ENCODE data around the gene RBX1. TPM values are rescaled to one million over a fixed set of nuclear protein-coding genes. Genes with fewer than 3 reads are reported as not detected.

RBX1 gene
- total RNA-seq, 6 experiments from 2014 or later: 69.2 to 77.3 (median 73.0) TPM

DNA sequence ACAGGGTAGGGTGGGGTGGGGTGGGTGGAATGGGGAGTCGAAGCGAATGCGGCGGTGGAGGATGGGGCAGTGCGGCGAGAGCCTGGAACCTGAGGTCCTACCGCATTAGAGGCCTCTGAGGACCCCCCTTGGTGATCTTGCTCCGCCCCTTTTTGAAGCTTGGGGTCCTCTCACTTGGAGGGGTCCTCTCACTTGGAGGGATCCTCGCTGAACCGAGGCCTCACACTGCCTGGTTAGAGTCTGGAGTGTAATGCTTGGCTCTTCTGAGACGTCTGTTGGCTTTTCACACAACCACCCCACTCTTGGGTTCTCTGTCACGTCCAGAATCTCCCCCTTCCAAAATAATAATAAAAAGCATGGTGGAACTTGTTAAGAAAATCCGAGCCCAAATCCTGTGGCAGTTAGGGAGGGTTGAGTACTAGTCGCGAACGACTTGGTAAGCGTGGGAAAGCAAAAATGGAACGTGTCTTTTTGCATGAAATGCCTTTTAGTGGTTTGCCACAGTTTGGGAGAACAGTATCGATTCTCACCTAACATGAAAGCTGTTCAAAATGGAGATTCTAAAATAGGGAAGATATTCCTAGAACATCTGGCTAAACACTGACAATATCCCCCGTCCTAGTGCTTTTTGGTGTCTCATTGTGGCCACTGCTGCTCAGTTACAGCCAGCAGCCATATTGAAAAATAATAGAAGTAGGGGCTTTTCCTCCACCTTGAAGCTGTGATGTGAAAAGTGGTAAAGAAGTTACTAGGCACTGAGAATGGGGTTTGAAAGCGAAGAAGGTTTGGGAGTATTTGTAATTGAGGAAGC, 822 bp downstream of the RBX1 start:
- TF ChIP-seq, protein P1, sequence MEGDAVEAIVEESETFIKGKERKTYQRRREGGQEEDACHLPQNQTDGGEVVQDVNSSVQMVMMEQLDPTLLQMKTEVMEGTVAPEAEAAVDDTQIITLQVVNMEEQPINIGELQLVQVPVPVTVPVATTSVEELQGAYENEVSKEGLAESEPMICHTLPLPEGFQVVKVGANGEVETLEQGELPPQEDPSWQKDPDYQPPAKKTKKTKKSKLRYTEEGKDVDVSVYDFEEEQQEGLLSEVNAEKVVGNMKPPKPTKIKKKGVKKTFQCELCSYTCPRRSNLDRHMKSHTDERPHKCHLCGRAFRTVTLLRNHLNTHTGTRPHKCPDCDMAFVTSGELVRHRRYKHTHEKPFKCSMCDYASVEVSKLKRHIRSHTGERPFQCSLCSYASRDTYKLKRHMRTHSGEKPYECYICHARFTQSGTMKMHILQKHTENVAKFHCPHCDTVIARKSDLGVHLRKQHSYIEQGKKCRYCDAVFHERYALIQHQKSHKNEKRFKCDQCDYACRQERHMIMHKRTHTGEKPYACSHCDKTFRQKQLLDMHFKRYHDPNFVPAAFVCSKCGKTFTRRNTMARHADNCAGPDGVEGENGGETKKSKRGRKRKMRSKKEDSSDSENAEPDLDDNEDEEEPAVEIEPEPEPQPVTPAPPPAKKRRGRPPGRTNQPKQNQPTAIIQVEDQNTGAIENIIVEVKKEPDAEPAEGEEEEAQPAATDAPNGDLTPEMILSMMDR (IDR thresholded peaks at IDR 0.05): no peak
- Mint-ChIP-seq H3K36me3 (ENCODE audit: low read depth) (peaks cover 14% of the 10 kb centered on the region), H3K27ac (peak overlapping the region; percentile 99)

DNA sequence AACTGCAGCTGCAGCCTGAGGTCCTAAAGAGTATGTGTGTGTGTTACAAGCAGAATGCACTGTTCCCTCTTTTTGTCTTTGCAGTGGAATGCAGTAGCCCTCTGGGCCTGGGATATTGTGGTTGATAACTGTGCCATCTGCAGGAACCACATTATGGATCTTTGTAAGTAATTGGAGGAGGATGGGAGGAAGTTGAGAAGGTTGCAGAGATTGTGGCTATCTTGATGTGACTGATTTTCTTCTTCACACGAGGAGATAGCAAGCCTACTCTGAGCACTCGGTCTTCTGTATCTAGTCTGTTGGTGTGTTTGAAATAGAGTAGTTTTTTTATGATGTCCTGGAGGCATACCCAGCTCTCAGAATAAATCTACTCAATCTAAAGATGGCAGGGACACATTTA, 2.3 kb downstream of the RBX1 start:
- Mint-ChIP-seq H3K36me3 (ENCODE audit: low read depth) (peaks cover 20% of the 10 kb centered on the region), H3K27ac (peak overlapping the region; percentile 53), H3K4me3 (peak overlapping the region; percentile 100), H3K4me1 (ENCODE audit: low read depth) (peaks cover 38% of the 10 kb centered on the region), H3K27me3 (ENCODE audit: insufficient read depth) (peaks cover 5% of the 10 kb centered on the region; the same call in 1 of the 2 replicates), H3K9me3 (no peaks in the 10 kb centered on the region)
- TF ChIP-seq, protein P1 (IDR thresholded peaks at IDR 0.05): no peak
- DNase-seq: peak; percentile 10

More for the DNA sequence above, 822 bp downstream of the RBX1 start:
- DNase-seq: peak; percentile 6
- H3K9me3 Mint-ChIP-seq: no peaks in the 10 kb centered on the region
- peak overlapping the region; percentile 100 for H3K4me3 Mint-ChIP-seq
- H3K27me3 Mint-ChIP-seq (ENCODE audit: insufficient read depth): peaks cover 5% of the 10 kb centered on the region; the same call in 1 of the 2 replicates
- peaks cover 38% of the 10 kb centered on the region for H3K4me1 Mint-ChIP-seq (ENCODE audit: low read depth)

DNA sequence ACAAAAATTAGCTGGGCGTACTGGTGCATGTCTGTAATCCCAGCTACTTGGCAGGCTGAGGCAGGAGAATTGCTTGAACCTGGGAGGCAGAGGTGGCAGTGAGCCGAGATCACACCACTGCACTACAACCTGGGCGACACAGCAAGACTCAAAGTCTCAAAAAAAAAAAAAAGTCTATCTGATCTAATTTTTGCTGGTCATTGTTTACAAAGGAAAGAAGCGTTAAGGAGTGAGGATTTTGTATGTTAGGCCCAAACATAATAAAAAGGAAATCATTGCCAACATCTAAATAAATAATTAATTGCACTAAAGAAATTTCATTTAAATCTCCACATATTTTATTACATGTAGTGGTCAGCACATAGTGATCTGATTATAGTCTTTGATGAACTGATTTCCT, 2.9 kb downstream of the RBX1 start:
- H3K4me3 Mint-ChIP-seq: no peak overlapping the region

DNA sequence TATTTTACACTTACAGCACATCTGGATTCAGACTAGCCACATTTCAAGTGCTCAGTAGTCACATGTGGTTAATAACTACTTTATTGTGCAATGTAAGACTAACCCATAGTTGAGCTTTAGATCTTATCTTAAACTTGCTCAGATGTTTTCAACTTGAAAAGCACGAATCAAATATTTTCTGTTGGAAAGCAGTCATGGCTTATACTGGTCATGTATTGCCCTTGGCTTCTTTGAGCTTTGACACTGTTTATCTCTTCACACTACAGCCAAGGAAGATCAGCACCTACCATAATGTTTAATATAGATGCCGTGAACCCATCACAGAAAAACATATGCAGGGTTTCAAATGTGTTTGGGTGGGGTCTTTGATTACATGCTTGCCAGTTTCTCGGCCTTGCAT, 4.4 kb downstream of the RBX1 start:
- peaks cover 46% of the 10 kb centered on the region for H3K4me1 Mint-ChIP-seq (ENCODE audit: low read depth)
- H3K27ac Mint-ChIP-seq: no peak overlapping the region
- no peaks in the 10 kb centered on the region for H3K9me3 Mint-ChIP-seq
- no peak overlapping the region for H3K4me3 Mint-ChIP-seq
- TF ChIP-seq, protein P1 (IDR thresholded peaks at IDR 0.05): no peak
- DNase-seq: peak; percentile 77
- peaks cover 29% of the 10 kb centered on the region for H3K36me3 Mint-ChIP-seq (ENCODE audit: low read depth)
- H3K27me3 Mint-ChIP-seq (ENCODE audit: insufficient read depth): peaks cover 5% of the 10 kb centered on the region; the same call in 1 of the 2 replicates

More for the DNA sequence above, 2.9 kb downstream of the RBX1 start:
- DNase-seq: no peak
- H3K27me3 Mint-ChIP-seq (ENCODE audit: insufficient read depth): peaks cover 5% of the 10 kb centered on the region; the same call in 1 of the 2 replicates
- TF ChIP-seq, protein P1 (IDR thresholded peaks at IDR 0.05): no peak
- peaks cover 38% of the 10 kb centered on the region for H3K4me1 Mint-ChIP-seq (ENCODE audit: low read depth)
- no peak overlapping the region for H3K27ac Mint-ChIP-seq
- peaks cover 22% of the 10 kb centered on the region for H3K36me3 Mint-ChIP-seq (ENCODE audit: low read depth)
- H3K9me3 Mint-ChIP-seq: no peaks in the 10 kb centered on the region

DNA sequence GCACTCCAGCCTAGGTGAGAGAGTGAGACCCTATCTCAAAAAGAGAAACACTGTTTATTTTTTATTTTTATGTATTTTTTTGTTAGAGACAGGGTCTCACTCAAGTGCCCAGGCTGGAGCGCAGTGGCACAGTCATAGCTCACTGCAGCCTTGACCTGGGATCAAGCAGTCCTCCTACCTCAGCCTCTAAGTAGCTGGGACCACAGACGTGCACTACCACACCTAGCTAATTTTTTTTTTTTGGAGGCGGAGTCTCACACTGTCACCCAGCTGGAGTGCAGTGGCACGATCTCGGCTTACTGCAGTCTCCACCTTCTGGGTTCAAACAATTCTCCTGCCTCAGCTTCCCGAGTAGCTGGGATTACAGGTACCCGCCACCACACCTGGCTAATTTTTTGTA, 6.4 kb downstream of the RBX1 start:
- Mint-ChIP-seq H3K27me3 (ENCODE audit: insufficient read depth) (no peaks in the 10 kb centered on the region; the same call in none of the 2 replicates), H3K36me3 (ENCODE audit: low read depth) (peaks cover 38% of the 10 kb centered on the region), H3K4me3 (no peak overlapping the region), H3K9me3 (no peaks in the 10 kb centered on the region), H3K4me1 (ENCODE audit: low read depth) (peaks cover 40% of the 10 kb centered on the region), H3K27ac (no peak overlapping the region)
- TF ChIP-seq, protein P1 (IDR thresholded peaks at IDR 0.05): no peak
- no peak for DNase-seq
